SK-N-SH treated with all-trans-retinoic acid at 6 μM for 48 hours (cell line): ENCODE measurements around the gene SPACA5.

Experiments used
- ATAC-seq: fragments of 200-7000 bp; cut with Tn5 transposase; 3 replicates; pipeline ENCODE4 v1.9.1; 2020; ENCODE audit warnings: mild to moderate bottlenecking, moderate library complexity
- ARNTL ChIP-seq: fragments of 450-650 bp; formaldehyde crosslinking; IDR thresholded peaks from 2 replicates; pipeline ENCODE4 v1.5.0; 2020; ENCODE audit warnings: low read depth, mild to moderate bottlenecking, moderate library complexity, borderline replicate concordance
- BACH2 ChIP-seq: fragments of 250-450 bp; sonication (Bioruptor Pico); IDR thresholded peaks from 2 replicates; pipeline ENCODE4 v1.9.0; 2021; ENCODE audit warnings: mild to moderate bottlenecking, borderline replicate concordance
- CSDC2 ChIP-seq: fragments of 250-450 bp; sonication (Bioruptor Pico); IDR thresholded peaks from 2 replicates; pipeline ENCODE4 v1.5.0; 2020; ENCODE audit warnings: mild to moderate bottlenecking, moderate library complexity
- ESRRG ChIP-seq: fragments of 250-450 bp; sonication (Bioruptor Pico); IDR thresholded peaks from 2 replicates; pipeline ENCODE4 v1.6.1; 2021; ENCODE audit warnings: mild to moderate bottlenecking
- GLIS3 ChIP-seq: fragments of 250-450 bp; sonication (Bioruptor Pico); IDR thresholded peaks from 2 replicates; pipeline ENCODE4 v1.5.0; 2020; ENCODE audit warnings: mild to moderate bottlenecking, moderate library complexity
- ISL1 ChIP-seq: fragments of 250-450 bp; sonication (Bioruptor Pico); IDR thresholded peaks from 2 replicates; pipeline ENCODE4 v2.1.2; 2022; ENCODE audit warnings: mild to moderate bottlenecking, moderate library complexity
- OSR1 ChIP-seq: fragments of 250-450 bp; sonication (Bioruptor Pico); IDR thresholded peaks from 2 replicates; pipeline ENCODE4 v1.8.0; 2022; ENCODE audit warnings: moderate library complexity, mild to moderate bottlenecking, inconsistent platforms
- TCF4 ChIP-seq: fragments of 250-450 bp; sonication (Bioruptor Pico); IDR thresholded peaks from 2 replicates; pipeline ENCODE4 v1.8.0; 2021; ENCODE audit warnings: mild to moderate bottlenecking, moderate library complexity, borderline replicate concordance
- ZFP3 ChIP-seq: fragments of 250-450 bp; sonication (Bioruptor Pico); IDR thresholded peaks from 2 replicates; pipeline ENCODE4 v1.5.0; 2020; ENCODE audit warnings: mild to moderate bottlenecking, moderate library complexity
- ZFP30 ChIP-seq: fragments of 450-650 bp; formaldehyde crosslinking; IDR thresholded peaks from 2 replicates; pipeline ENCODE4 v1.5.0; 2022; ENCODE audit warnings: mild to moderate bottlenecking, moderate library complexity
- ZNF70 ChIP-seq: fragments of 450-650 bp; formaldehyde crosslinking; IDR thresholded peaks from 2 replicates; pipeline ENCODE4 v1.5.0; 2020; ENCODE audit warnings: mild to moderate bottlenecking, moderate library complexity
- ZNF8 ChIP-seq: fragments of 450-650 bp; formaldehyde crosslinking; IDR thresholded peaks from 2 replicates; pipeline ENCODE4 v1.5.0; 2020; ENCODE audit warnings: mild to moderate bottlenecking, moderate library complexity
- TF ChIP-seq, protein P1 (sequence below): fragments of 250-450 bp; sonication (Bioruptor Pico); IDR thresholded peaks from 2 replicates; pipeline ENCODE4 v1.8.0; 2020; ENCODE audit warnings: mild to moderate bottlenecking, moderate library complexity, borderline replicate concordance
- TF ChIP-seq, protein P2 (sequence below): fragments of 250-450 bp; sonication (Bioruptor Pico); IDR thresholded peaks from 2 replicates; pipeline ENCODE4 v1.5.0; 2020; ENCODE audit warnings: mild to moderate bottlenecking, moderate library complexity
- TF ChIP-seq, protein P3 (sequence below): fragments of 250-450 bp; sonication (Bioruptor Pico); IDR thresholded peaks from 2 replicates; pipeline ENCODE4 v1.5.1; 2020; ENCODE audit warnings: low read depth, mild to moderate bottlenecking, moderate library complexity
- TF ChIP-seq, protein P4 (sequence below): fragments of 250-450 bp; sonication (Bioruptor Pico); IDR thresholded peaks from 2 replicates; pipeline ENCODE4 v1.5.1; 2021; ENCODE audit warnings: mild to moderate bottlenecking, moderate library complexity

SPACA5 gene

DNA sequence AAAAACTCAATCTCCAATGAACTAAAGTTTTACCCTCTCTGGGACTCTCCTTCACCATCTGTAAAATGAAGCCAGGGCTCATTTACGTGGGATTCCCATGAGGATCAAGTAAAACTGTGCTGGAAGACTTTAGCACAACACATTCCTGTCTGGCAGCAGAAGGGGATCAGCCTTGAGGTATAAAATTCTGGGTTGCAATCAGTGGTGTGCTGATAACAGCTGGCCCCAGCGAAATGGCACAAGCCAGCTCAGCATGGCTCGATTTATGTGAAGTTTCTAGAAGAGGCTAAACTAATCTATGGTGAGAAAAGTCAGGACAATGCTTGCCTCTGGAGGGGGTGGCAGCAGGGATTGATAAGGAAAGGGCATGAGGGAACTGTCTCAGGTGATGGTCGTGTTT, 36.3 kb downstream of the SPACA5 start (continued):
- TF ChIP-seq, protein P1, sequence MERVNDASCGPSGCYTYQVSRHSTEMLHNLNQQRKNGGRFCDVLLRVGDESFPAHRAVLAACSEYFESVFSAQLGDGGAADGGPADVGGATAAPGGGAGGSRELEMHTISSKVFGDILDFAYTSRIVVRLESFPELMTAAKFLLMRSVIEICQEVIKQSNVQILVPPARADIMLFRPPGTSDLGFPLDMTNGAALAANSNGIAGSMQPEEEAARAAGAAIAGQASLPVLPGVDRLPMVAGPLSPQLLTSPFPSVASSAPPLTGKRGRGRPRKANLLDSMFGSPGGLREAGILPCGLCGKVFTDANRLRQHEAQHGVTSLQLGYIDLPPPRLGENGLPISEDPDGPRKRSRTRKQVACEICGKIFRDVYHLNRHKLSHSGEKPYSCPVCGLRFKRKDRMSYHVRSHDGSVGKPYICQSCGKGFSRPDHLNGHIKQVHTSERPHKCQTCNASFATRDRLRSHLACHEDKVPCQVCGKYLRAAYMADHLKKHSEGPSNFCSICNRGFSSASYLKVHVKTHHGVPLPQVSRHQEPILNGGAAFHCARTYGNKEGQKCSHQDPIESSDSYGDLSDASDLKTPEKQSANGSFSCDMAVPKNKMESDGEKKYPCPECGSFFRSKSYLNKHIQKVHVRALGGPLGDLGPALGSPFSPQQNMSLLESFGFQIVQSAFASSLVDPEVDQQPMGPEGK = no peak
- TF ChIP-seq CSDC2 (CRISPR knock-in tag) = no peak
- TF ChIP-seq ZFP3 = no peak
- no peak for TF ChIP-seq TCF4 (CRISPR knock-in tag)
- TF ChIP-seq ISL1 (CRISPR knock-in tag) = no peak

DNA sequence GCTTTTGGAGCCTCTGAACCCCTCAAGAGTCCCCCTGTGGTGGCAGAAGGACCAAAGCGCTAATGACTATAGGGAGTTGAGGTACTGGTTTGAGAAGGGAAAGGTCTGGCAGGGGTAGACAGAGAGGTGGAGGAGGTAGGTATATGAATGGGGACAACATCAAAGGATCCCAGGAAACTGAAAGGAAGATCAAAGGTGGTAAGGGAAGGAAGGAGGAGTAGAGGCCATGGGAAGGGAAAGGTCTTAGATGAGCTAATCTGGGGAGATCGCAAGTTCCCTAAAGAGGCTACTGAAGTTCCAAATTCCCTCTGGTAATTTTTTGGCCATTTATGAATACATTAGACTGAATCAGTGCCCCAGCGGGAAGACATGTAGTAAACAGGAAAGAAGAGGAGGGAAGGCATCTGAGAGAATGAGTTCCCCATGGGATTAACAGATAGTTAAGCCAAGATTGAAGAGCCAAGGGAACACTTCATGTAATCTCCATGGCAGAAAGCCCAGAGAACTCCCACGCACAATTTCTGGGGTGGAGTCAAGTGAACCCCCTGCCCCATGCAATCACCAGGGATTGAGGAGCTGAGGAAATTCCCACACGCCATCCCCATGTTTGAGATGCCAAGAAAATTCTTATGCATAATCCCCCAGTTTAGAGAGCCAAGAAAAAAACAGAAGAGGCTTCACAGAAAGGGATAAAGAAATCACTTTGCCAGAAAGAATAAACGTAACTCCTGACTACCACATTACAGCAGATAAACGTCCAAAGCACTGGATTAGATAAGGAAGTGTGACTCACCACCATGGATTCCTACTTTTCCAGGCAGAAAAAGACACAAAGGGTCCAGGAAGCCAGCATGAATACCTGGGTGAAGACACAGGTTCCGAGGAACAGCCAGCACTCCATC, 38.9 kb downstream of the SPACA5 start:
- TF ChIP-seq TCF4 (CRISPR knock-in tag) (no peak), ZNF8 (no peak), ZNF70 (no peak), ZFP30 (CRISPR knock-in tag) (no peak)
- TF ChIP-seq, protein P2, sequence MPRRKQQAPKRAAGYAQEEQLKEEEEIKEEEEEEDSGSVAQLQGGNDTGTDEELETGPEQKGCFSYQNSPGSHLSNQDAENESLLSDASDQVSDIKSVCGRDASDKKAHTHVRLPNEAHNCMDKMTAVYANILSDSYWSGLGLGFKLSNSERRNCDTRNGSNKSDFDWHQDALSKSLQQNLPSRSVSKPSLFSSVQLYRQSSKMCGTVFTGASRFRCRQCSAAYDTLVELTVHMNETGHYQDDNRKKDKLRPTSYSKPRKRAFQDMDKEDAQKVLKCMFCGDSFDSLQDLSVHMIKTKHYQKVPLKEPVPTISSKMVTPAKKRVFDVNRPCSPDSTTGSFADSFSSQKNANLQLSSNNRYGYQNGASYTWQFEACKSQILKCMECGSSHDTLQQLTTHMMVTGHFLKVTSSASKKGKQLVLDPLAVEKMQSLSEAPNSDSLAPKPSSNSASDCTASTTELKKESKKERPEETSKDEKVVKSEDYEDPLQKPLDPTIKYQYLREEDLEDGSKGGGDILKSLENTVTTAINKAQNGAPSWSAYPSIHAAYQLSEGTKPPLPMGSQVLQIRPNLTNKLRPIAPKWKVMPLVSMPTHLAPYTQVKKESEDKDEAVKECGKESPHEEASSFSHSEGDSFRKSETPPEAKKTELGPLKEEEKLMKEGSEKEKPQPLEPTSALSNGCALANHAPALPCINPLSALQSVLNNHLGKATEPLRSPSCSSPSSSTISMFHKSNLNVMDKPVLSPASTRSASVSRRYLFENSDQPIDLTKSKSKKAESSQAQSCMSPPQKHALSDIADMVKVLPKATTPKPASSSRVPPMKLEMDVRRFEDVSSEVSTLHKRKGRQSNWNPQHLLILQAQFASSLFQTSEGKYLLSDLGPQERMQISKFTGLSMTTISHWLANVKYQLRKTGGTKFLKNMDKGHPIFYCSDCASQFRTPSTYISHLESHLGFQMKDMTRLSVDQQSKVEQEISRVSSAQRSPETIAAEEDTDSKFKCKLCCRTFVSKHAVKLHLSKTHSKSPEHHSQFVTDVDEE = no peak
- TF ChIP-seq, protein P3, sequence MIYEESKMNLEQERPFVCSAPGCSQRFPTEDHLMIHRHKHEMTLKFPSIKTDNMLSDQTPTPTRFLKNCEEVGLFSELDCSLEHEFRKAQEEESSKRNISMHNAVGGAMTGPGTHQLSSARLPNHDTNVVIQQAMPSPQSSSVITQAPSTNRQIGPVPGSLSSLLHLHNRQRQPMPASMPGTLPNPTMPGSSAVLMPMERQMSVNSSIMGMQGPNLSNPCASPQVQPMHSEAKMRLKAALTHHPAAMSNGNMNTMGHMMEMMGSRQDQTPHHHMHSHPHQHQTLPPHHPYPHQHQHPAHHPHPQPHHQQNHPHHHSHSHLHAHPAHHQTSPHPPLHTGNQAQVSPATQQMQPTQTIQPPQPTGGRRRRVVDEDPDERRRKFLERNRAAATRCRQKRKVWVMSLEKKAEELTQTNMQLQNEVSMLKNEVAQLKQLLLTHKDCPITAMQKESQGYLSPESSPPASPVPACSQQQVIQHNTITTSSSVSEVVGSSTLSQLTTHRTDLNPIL = no peak
- TF ChIP-seq, all 23 proteins: peak for 0
- ATAC-seq = no peak; the same call in 2 of the 3 replicates

DNA sequence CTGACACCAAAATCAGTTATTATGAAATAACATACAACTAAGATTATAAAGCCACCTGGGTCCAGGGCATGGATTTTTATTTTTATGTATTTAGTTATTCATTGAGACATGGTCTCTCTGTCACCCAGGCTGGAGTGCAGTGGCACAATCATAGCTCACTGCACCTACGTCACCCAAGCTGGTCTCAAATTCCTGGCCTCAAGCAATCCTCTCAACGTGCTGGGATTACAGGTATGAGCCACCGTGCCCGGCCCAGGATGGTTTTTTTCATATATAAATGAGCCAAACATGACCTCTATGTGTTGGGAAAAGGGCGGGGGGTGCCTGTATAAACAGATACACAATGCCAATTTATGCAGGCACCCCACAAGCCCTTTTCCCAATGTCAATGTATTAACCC, 40.1 kb downstream of the SPACA5 start:
- ATAC-seq = no peak
- TF ChIP-seq TCF4 (CRISPR knock-in tag) = no peak
- TF ChIP-seq ZFP30 (CRISPR knock-in tag) = no peak
- TF ChIP-seq GLIS3 (CRISPR knock-in tag) = no peak
- TF ChIP-seq ARNTL (CRISPR knock-in tag) = no peak
- TF ChIP-seq, protein P2 = no peak
- no peak for TF ChIP-seq ZFP3
- TF ChIP-seq, protein P4, sequence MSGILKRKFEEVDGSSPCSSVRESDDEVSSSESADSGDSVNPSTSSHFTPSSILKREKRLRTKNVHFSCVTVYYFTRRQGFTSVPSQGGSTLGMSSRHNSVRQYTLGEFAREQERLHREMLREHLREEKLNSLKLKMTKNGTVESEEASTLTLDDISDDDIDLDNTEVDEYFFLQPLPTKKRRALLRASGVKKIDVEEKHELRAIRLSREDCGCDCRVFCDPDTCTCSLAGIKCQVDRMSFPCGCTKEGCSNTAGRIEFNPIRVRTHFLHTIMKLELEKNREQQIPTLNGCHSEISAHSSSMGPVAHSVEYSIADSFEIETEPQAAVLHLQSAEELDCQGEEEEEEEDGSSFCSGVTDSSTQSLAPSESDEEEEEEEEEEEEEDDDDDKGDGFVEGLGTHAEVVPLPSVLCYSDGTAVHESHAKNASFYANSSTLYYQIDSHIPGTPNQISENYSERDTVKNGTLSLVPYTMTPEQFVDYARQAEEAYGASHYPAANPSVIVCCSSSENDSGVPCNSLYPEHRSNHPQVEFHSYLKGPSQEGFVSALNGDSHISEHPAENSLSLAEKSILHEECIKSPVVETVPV (CRISPR knock-in tag) = no peak
- TF ChIP-seq, protein P1 = no peak
- TF ChIP-seq ZNF70 = no peak
- no peak for TF ChIP-seq ESRRG
- no peak for TF ChIP-seq OSR1 (CRISPR knock-in tag)
- no peak for TF ChIP-seq BACH2 (CRISPR knock-in tag)
